Bronchial epithelial cell (primary cell): Measurements from ENCODE around the gene TRPV4. TPM values are rescaled to one million over a fixed set of nuclear protein-coding genes. Genes with fewer than 3 reads are reported as not detected.
"Not testable (repeated sequence)": the region's sequence is repeated elsewhere in the genome, so short reads cannot be mapped to it uniquely, and the experiment has no call there.

Experiments
- DNase-seq: peaks from one replicate; pipeline ENCODE4 v3.0.0-alpha.2; 2010; ENCODE audit warnings: low read depth
- FAIRE-seq: peaks from 2 replicates; lab custom pipeline; 2011; peaks lifted over from hg19 to GRCh38; lab: Jason Lieb, UNC
- H3K27me3 ChIP-seq: 2 replicates; pipeline ENCODE4 v1.5.1; 2011; ENCODE audit warnings: low read length; ENCODE audit not compliant: control insufficient read depth, insufficient read depth
- H3K36me3 ChIP-seq: 2 replicates; pipeline ENCODE4 v1.5.1; 2011; ENCODE audit warnings: low read length; ENCODE audit not compliant: control insufficient read depth, insufficient read depth
- H3K4me3 ChIP-seq: 2 replicates; pipeline ENCODE4 v1.5.1; 2011; ENCODE audit warnings: mild to moderate bottlenecking, low read depth, low read length, control low read depth
- total RNA-seq: library from RNA; depleted of rRNA; stranded (reverse); fragments of >200 nt; gene quantifications from 2 replicates; pipeline ENCODE4 v1.2.1, GENCODE V29; 2014
- TF ChIP-seq, protein P1 (sequence below): IDR thresholded peaks from 2 replicates; pipeline ENCODE4 v1.5.1; 2011; ENCODE audit warnings: mild to moderate bottlenecking, moderate library complexity, low read length, control low read depth, inconsistent platforms; ENCODE audit not compliant: insufficient read depth, severe bottlenecking

TRPV4 gene
- total RNA-seq, 1 donor from 2014 or later = 0.53 TPM

- H3K27me3 ChIP-seq = no peaks in the 10 kb centered on the region
- DNase-seq = no peak
- no peak overlapping the region for H3K4me3 ChIP-seq
- TF ChIP-seq, protein P1, sequence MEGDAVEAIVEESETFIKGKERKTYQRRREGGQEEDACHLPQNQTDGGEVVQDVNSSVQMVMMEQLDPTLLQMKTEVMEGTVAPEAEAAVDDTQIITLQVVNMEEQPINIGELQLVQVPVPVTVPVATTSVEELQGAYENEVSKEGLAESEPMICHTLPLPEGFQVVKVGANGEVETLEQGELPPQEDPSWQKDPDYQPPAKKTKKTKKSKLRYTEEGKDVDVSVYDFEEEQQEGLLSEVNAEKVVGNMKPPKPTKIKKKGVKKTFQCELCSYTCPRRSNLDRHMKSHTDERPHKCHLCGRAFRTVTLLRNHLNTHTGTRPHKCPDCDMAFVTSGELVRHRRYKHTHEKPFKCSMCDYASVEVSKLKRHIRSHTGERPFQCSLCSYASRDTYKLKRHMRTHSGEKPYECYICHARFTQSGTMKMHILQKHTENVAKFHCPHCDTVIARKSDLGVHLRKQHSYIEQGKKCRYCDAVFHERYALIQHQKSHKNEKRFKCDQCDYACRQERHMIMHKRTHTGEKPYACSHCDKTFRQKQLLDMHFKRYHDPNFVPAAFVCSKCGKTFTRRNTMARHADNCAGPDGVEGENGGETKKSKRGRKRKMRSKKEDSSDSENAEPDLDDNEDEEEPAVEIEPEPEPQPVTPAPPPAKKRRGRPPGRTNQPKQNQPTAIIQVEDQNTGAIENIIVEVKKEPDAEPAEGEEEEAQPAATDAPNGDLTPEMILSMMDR = no peak
- FAIRE-seq = no peak
- H3K36me3 ChIP-seq = peaks cover 4% of the 10 kb centered on the region
Observed at GRCh38 chr12:109871668-109872314, 38.6 kb upstream of the TRPV4 start.

DNA sequence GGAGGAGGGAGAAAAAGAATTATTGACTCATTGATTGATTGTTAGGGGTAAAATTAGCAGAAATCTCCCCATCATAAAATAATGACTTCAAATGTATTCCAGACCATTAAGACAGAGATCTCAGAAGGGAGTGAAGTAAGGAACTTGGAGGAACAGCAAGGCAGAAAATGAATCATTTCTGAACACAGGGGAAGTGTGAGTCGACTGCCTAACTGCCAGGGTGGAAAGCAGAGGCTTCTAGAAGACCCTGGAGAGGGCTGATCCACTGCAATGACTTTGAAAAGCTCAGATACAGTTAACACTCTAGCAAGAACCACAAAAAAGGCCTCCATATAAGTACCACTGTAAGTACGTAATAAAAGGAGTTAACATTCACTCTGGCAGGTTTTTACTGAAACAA is 37.5 kb upstream of the TRPV4 start:
- FAIRE-seq (no peak), DNase-seq (peak; percentile 62)
- H3K27me3 ChIP-seq = no peaks in the 10 kb centered on the region
- H3K36me3 ChIP-seq = peaks cover 4% of the 10 kb centered on the region
- no peak overlapping the region for H3K4me3 ChIP-seq
- TF ChIP-seq, protein P1 = no peak

DNA sequence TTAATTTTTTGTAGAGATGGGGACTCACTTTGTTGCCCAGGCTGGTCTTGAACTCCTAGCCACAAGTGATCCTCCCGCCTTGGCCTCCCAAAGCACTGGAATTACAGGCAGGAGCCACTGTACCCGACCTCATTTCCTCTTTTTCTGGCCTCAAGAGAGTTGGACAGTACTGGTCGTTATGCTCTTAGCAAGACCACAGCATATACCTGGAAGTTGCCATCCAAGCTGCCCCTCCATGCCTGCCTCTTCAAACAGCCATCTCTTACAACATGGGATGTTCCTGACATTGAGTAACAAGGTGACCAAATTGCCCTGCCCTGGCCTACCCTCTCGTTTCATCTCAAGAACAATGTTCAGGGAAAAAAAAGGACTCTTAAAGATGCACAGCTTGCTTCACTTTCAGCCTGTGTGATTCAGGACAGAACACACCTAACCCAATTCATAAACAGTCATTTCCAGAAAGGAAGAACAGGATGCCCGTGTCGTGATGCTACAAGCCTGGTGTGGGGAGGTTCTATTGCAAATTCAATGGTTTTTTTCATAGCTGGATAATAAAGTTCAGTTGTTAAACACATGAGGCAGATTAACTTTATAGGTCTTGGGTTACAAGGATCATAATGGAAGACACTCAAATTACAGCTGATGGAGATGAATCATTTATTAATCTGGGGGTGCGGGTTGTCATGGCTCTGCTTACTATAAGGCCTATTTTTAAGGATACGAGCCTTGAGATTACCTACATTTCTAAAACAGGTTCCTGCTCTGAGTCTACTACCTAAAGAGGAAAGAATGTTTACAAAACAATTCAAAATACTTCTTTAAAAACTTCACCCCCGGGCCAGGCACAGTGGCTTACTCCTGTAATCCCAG is 35.2 kb upstream of the TRPV4 start:
- H3K4me3 ChIP-seq = no peak overlapping the region
- H3K36me3 ChIP-seq = peaks cover 2% of the 10 kb centered on the region
- no peak for FAIRE-seq
- DNase-seq = peak; percentile 83
- H3K27me3 ChIP-seq = no peaks in the 10 kb centered on the region
- TF ChIP-seq, protein P1 = no peak

GRCh38 chr12:109864916-109865315 is 31.7 kb upstream of the TRPV4 start:
- no peak for FAIRE-seq

DNA sequence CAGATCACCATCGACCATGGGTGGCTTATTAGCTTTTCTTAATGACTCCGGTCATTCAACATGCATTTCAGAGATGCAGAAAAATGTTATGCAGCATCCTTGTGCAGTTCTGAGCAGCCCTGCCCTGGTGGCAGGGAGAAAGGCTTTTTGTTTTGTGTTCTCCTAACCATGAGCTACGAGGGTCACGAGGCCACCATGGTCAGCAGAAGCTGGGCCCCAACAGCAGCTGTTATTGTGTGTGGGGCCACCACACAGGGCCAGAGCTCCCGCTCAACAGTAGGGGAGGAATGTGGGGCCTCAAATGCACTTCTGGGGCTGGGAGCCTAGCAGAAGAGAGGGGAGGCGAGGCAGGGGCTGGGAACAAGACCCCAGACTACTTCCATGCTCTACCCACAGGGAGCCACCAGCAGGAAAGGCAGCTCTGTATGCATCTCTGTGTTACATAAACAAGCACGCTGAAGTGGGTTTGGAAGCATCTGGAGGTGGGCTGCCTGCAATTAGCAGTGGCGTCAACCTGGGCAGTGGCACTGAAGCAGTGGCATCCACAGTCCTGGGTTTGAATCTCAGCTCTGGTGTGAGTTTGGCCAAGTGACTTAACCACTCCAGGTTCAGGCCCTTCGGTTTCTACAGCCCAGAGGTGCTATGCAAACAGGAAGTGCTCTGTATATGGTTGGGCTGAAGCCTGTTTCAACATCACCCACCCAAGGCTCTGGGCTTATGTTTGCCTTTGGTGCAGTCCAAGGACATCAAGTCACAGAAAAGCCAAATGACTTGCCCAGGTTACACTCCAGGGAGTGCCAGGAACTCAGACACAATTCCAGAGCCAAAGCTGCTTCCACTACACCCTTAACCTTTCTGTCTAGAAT is 30.9 kb upstream of the TRPV4 start:
- H3K4me3 ChIP-seq = no peak overlapping the region
- TF ChIP-seq, protein P1 = no peak
- FAIRE-seq (no peak), DNase-seq (peak; percentile 74)
- no peaks in the 10 kb centered on the region for H3K27me3 ChIP-seq
- peaks cover 7% of the 10 kb centered on the region for H3K36me3 ChIP-seq

More at GRCh38 chr12:109864916-109865315, 31.7 kb upstream of the TRPV4 start:
- peak; percentile 98 for DNase-seq
- peaks cover 7% of the 10 kb centered on the region for H3K36me3 ChIP-seq
- TF ChIP-seq, protein P1 = no peak
- H3K27me3 ChIP-seq = no peaks in the 10 kb centered on the region
- no peak overlapping the region for H3K4me3 ChIP-seq

DNA sequence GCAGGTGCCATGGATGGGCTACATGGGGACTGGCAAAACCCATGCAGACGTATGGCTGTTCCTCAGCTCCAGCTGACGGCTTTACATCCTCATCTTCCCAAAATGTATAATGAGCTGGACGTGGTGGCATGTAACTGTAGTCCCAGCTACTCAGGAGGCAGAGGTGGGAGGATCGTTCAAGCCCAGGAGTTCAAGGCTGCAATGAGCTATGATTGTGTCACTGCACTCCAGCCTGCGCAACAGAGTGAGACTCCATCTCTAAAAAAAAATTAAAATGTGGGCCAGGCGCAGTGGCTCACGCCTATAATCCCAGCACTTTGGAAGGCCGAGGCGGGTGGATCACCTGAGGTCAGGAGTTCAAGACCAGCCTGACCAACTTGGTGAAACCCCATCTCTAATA is 29.3 kb upstream of the TRPV4 start:
- not testable (repeated sequence) for DNase-seq, H3K4me3 ChIP-seq, FAIRE-seq, H3K27me3 ChIP-seq
- peaks cover 15% of the 10 kb centered on the region for H3K36me3 ChIP-seq
